GM23338 (cell line): Measurements from ENCODE around the gene ERBB4. TPM values are rescaled to one million over a fixed set of nuclear protein-coding genes. Genes with fewer than 3 reads are reported as not detected.

ENCODE experiments used
- ATAC-seq: fragments of 200-7000 bp; cut with Tn5 transposase; 3 replicates; pipeline ENCODE4 v1.9.1; 2020
- DNase-seq: peaks from one replicate; pipeline ENCODE4 v3.0.0-alpha.2; 2015; ENCODE audit warnings: low spot score
- H2AFZ ChIP-seq: fragments of 200-600 bp; sonication (generic); 2 replicates; pipeline ENCODE4 v1.8.0; 2016; ENCODE audit warnings: antibody characterized with exemption, mild to moderate bottlenecking, moderate library complexity
- H3F3A ChIP-seq: fragments of 200-600 bp; sonication (generic); replicated peaks from 2 replicates; pipeline ENCODE4 v1.8.0; 2017; ENCODE audit warnings: antibody characterized with exemption, mixed run types, low read depth
- H3K27ac ChIP-seq: fragments of 200-600 bp; sonication (generic); 2 replicates; pipeline ENCODE4 v1.6.1; 2016; ENCODE audit warnings: low read depth
- H3K27me3 ChIP-seq: fragments of 200-600 bp; sonication (generic); 2 replicates; pipeline ENCODE4 v1.8.0; 2016; ENCODE audit warnings: mild to moderate bottlenecking, mixed run types, moderate library complexity; ENCODE audit not compliant: insufficient read depth
- H3K36me3 ChIP-seq: fragments of 200-600 bp; sonication (generic); 2 replicates; pipeline ENCODE4 v1.8.0; 2016; ENCODE audit warnings: mild to moderate bottlenecking; ENCODE audit not compliant: insufficient read depth
- H3K4me1 ChIP-seq: fragments of 200-600 bp; sonication (generic); 2 replicates; pipeline ENCODE4 v1.8.0; 2016; ENCODE audit warnings: mild to moderate bottlenecking, moderate library complexity; ENCODE audit not compliant: insufficient read depth
- H3K4me2 ChIP-seq: fragments of 200-600 bp; sonication (generic); 2 replicates; pipeline ENCODE4 v1.7.1; 2017; ENCODE audit warnings: mixed run types
- H3K4me3 ChIP-seq: fragments of 200-600 bp; sonication (generic); 2 replicates; pipeline ENCODE4 v1.6.1; 2016; ENCODE audit warnings: mixed run types
- H3K79me2 ChIP-seq: fragments of 200-600 bp; sonication (generic); replicated peaks from 2 replicates; pipeline ENCODE4 v1.8.0; 2017; ENCODE audit warnings: mild to moderate bottlenecking; ENCODE audit not compliant: insufficient read depth
- H3K9me2 ChIP-seq: fragments of 200-600 bp; sonication (generic); 2 replicates; pipeline ENCODE4 v1.8.0; 2017; ENCODE audit not compliant: insufficient read depth
- H4K20me1 ChIP-seq: fragments of 200-600 bp; sonication (generic); replicated peaks from 2 replicates; pipeline ENCODE4 v1.8.0; 2017; ENCODE audit warnings: mild to moderate bottlenecking; ENCODE audit not compliant: insufficient read depth
- H3K27ac Mint-ChIP-seq: 2 replicates; pipeline ENCODE4 v1.8.0; 2020; ENCODE audit warnings: inconsistent platforms, mild to moderate bottlenecking, moderate library complexity, mixed read lengths
- H3K27me3 Mint-ChIP-seq: 3 replicates; pipeline ENCODE4 v1.8.0; 2022; ENCODE audit warnings: low read depth, mild to moderate bottlenecking, moderate library complexity, mixed read lengths, inconsistent platforms; ENCODE audit not compliant: insufficient read depth, poor library complexity
- H3K36me3 Mint-ChIP-seq: 3 replicates; pipeline ENCODE4 v1.8.0; 2021; ENCODE audit warnings: low read depth, mild to moderate bottlenecking, inconsistent platforms, moderate library complexity, mixed read lengths
- H3K4me1 Mint-ChIP-seq: 3 replicates; pipeline ENCODE4 v1.8.0; 2020; ENCODE audit warnings: mild to moderate bottlenecking, inconsistent platforms, mixed read lengths
- H3K4me3 Mint-ChIP-seq: 3 replicates; pipeline ENCODE4 v1.8.0; 2021; ENCODE audit warnings: moderate library complexity, mild to moderate bottlenecking, inconsistent platforms, mixed read lengths
- H3K9me3 Mint-ChIP-seq: 3 replicates; pipeline ENCODE4 v1.8.0; 2020; ENCODE audit warnings: moderate library complexity, mild to moderate bottlenecking, inconsistent platforms, mixed read lengths
- CREB1 ChIP-seq: fragments of 250-450 bp; sonication (Bioruptor Pico); IDR thresholded peaks from 2 replicates; pipeline ENCODE4 v1.5.0; 2020; ENCODE audit warnings: low read depth, mild to moderate bottlenecking, moderate library complexity
- EZH2 ChIP-seq: fragments of 200-600 bp; sonication (generic); IDR thresholded peaks from one replicate; pipeline ENCODE4 v1.8.0; 2017; ENCODE audit warnings: antibody characterized with exemption, mild to moderate bottlenecking, low read depth; ENCODE audit not compliant: unreplicated experiment
- EZH2phosphoT487 ChIP-seq: fragments of 200-600 bp; sonication (generic); IDR thresholded peaks from one replicate; pipeline ENCODE4 v1.8.1; 2018; ENCODE audit warnings: antibody characterized with exemption; ENCODE audit not compliant: unreplicated experiment
- JUNB ChIP-seq: IDR thresholded peaks from one replicate; pipeline ENCODE4 v1.6.1; 2016; ENCODE audit warnings: antibody characterized with exemption; ENCODE audit not compliant: unreplicated experiment
- NANOG ChIP-seq: IDR thresholded peaks from 2 replicates; pipeline ENCODE4 v1.6.1; 2016; ENCODE audit warnings: antibody characterized with exemption, borderline replicate concordance
- REST ChIP-seq: IDR thresholded peaks from one replicate; pipeline ENCODE4 v1.6.1; 2018; ENCODE audit warnings: antibody characterized with exemption; ENCODE audit not compliant: unreplicated experiment
- STAT1 ChIP-seq: IDR thresholded peaks from one replicate; pipeline ENCODE4 v1.6.1; 2016; ENCODE audit warnings: antibody characterized with exemption; ENCODE audit not compliant: unreplicated experiment
- ZNF114 ChIP-seq: fragments of 250-450 bp; sonication (Bioruptor Pico); IDR thresholded peaks from 2 replicates; pipeline ENCODE4 v1.5.0; 2020; ENCODE audit warnings: mild to moderate bottlenecking, moderate library complexity
- ZNF331 ChIP-seq: fragments of 250-450 bp; sonication (Bioruptor Pico); IDR thresholded peaks from 2 replicates; pipeline ENCODE4 v1.5.0; 2020; ENCODE audit warnings: low read depth, mild to moderate bottlenecking, moderate library complexity
- polyA plus RNA-seq: library from polyadenylated mRNA; unstranded; fragments of >200 nt; fragmentation: Nextera tagmentation; extraction: Ambion mirVana; gene quantifications from 2 replicates; pipeline ENCODE4 v1.2.1, GENCODE V29; 2016
- total RNA-seq: library from RNA; depleted of rRNA; stranded (reverse); fragments of >200 nt; shearing (Covaris generic); gene quantifications from 2 replicates; pipeline ENCODE4 v1.2.3, GENCODE V29; 2014
- TF ChIP-seq, protein P1 (sequence below): IDR thresholded peaks from 2 replicates; pipeline ENCODE4 v1.6.1; 2016; ENCODE audit warnings: antibody characterized with exemption
- TF ChIP-seq, protein P2 (sequence below), 2 experiments: fragments of 200-600 bp in 1 of 2; sonication (generic) in 1 of 2; conservative IDR thresholded peaks; 2 replicates each; pipeline versions ENCODE4 v1.5.1 to v1.6.1; 2016 to 2017; ENCODE audit warnings: antibody characterized with exemption in 2 of 2, low read depth in 2 of 2, mild to moderate bottlenecking in 2 of 2, moderate library complexity in 1 of 2

Gene ERBB4
- total and polyA plus RNA-seq, 2 experiments from 2014 or later: 0.73 to 1.1 TPM

- TF ChIP-seq, protein P1, sequence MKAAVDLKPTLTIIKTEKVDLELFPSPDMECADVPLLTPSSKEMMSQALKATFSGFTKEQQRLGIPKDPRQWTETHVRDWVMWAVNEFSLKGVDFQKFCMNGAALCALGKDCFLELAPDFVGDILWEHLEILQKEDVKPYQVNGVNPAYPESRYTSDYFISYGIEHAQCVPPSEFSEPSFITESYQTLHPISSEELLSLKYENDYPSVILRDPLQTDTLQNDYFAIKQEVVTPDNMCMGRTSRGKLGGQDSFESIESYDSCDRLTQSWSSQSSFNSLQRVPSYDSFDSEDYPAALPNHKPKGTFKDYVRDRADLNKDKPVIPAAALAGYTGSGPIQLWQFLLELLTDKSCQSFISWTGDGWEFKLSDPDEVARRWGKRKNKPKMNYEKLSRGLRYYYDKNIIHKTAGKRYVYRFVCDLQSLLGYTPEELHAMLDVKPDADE: no peak
- TF ChIP-seq STAT1: no peak
- TF ChIP-seq, protein P2, sequence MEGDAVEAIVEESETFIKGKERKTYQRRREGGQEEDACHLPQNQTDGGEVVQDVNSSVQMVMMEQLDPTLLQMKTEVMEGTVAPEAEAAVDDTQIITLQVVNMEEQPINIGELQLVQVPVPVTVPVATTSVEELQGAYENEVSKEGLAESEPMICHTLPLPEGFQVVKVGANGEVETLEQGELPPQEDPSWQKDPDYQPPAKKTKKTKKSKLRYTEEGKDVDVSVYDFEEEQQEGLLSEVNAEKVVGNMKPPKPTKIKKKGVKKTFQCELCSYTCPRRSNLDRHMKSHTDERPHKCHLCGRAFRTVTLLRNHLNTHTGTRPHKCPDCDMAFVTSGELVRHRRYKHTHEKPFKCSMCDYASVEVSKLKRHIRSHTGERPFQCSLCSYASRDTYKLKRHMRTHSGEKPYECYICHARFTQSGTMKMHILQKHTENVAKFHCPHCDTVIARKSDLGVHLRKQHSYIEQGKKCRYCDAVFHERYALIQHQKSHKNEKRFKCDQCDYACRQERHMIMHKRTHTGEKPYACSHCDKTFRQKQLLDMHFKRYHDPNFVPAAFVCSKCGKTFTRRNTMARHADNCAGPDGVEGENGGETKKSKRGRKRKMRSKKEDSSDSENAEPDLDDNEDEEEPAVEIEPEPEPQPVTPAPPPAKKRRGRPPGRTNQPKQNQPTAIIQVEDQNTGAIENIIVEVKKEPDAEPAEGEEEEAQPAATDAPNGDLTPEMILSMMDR (conservative IDR thresholded peaks at IDR 0.05; ENCODE audit: low read depth in 2 of 2): no peak
Measured at GRCh38 chr2:211368467-211368866, 1170.1 kb downstream of the ERBB4 start (continued).

DNA sequence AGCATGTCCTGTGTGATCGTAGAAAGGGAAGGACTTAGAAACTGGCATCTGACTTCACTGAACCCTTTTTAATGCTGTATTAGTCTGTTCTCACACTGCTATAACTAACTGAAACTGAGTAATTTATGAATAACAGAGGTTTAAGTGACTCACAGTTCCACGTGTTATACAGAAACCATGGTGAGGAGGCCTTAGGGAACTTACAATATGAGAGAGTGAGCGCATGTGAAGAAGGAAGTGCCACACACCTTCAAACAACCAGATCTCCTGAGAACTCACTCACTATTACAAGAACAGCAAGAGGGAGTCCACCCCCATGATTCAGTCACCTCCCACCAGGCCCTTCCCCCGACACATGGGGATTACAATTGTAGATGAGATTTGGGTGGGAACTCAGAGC is 1170.9 kb downstream of the ERBB4 start:
- Mint-ChIP-seq H3K36me3 (peaks cover 19% of the 10 kb centered on the region), H3K9me3 (peaks cover 18% of the 10 kb centered on the region), H3K4me3 (no peak overlapping the region; the same call in 2 of the 3 replicates), H3K27me3 (no peaks in the 10 kb centered on the region), H3K27ac (no peak overlapping the region), H3K4me1 (peaks cover 21% of the 10 kb centered on the region)
- Histone ChIP-seq H2AFZ (peak overlapping the region; percentile 75), H4K20me1 (no peaks in the 10 kb centered on the region), H3F3A (no peaks in the 10 kb centered on the region), H3K9me2 (no peaks in the 10 kb centered on the region), H3K4me2 (no peak overlapping the region), H3K4me1 (peaks cover 32% of the 10 kb centered on the region), H3K27ac (no peak overlapping the region), H3K36me3 (no peaks in the 10 kb centered on the region), H3K27me3 (no peaks in the 10 kb centered on the region), H3K4me3 (no peak overlapping the region), H3K79me2 (no peaks in the 10 kb centered on the region)
- no peak for ATAC-seq
- DNase-seq: no peak
- TF ChIP-seq CREB1 (CRISPR knock-in tag) (no peak), STAT1 (no peak), JUNB (no peak), REST (no peak), ZNF331 (CRISPR knock-in tag) (no peak), EZH2phosphoT487 (no peak), NANOG (no peak), EZH2 (no peak), ZNF114 (CRISPR knock-in tag) (no peak)
- TF ChIP-seq, protein P1: no peak
- TF ChIP-seq, protein P2 (conservative IDR thresholded peaks at IDR 0.05; ENCODE audit: low read depth in 2 of 2): no peak
